Transverse colon (tissue), 4 donors: ENCODE results near the gene C15orf39. TPM values are rescaled to one million over a fixed set of nuclear protein-coding genes. Genes with fewer than 3 reads are reported as not detected.
"Not testable (repeated sequence)": the region's sequence is repeated elsewhere in the genome, so short reads cannot be mapped to it uniquely, and the experiment has no call there.

Experiments used
- DNase-seq: peaks from one replicate; pipeline ENCODE4 v3.0.0-alpha.2; 2019
- H3K27ac ChIP-seq, 4 donors: fragments of 200-600 bp; sonication (generic); 2 replicates each; pipeline ENCODE4 v1.5.1; 2016 to 2018; ENCODE audit warnings: inconsistent platforms in 4 of 4
- H3K27me3 ChIP-seq: fragments of 200-600 bp; sonication (generic); 2 replicates; pipeline ENCODE4 v1.5.1; 2017; ENCODE audit warnings: inconsistent platforms
- H3K36me3 ChIP-seq, 4 donors: fragments of 200-600 bp; sonication (generic); 2 replicates each; pipeline ENCODE4 v1.5.1; 2017 to 2019; ENCODE audit warnings: inconsistent platforms in 4 of 4
- H3K4me1 ChIP-seq, 4 donors: fragments of 200-600 bp; sonication (generic); 2 replicates each; pipeline ENCODE4 v1.5.1; 2017 to 2020; ENCODE audit warnings: inconsistent platforms in 4 of 4
- H3K4me3 ChIP-seq, 4 donors: fragments of 200-600 bp; sonication (generic); 1 replicate in 1 of 4; 2 replicates in 3 of 4; pipeline versions ENCODE4 v1.5.1 to v1.6.1; 2017 to 2019; ENCODE audit warnings: inconsistent platforms in 4 of 4
- H3K9me3 ChIP-seq, 2 donors: fragments of 200-600 bp; sonication (generic); 2 replicates each; pipeline ENCODE4 v1.5.1; 2017 to 2019; ENCODE audit warnings: inconsistent platforms in 2 of 2
- CTCF ChIP-seq, 5 experiments: fragments of 200-600 bp in 3 of 5; fragments of 450-650 bp in 2 of 5; sonication (generic) in 3 of 5; IDR thresholded peaks; 1 replicate in 2 of 5; 2 replicates in 3 of 5; pipeline ENCODE4 v1.5.1; 2016 to 2017; ENCODE audit warnings: antibody characterized with exemption in 5 of 5, inconsistent platforms in 3 of 5, mild to moderate bottlenecking in 2 of 5, moderate library complexity in 1 of 5
- EP300 ChIP-seq: sonication (generic); formaldehyde crosslinking; IDR thresholded peaks from one replicate; pipeline ENCODE4 v1.6.1; 2017; ENCODE audit warnings: antibody characterized with exemption, low read depth
- POLR2A ChIP-seq: fragments of 450-650 bp; IDR thresholded peaks from one replicate; pipeline ENCODE4 v1.6.1; 2016; ENCODE audit warnings: antibody characterized with exemption, mild to moderate bottlenecking, moderate library complexity
- POLR2AphosphoS5 ChIP-seq, 3 donors: sonication (generic); formaldehyde crosslinking; IDR thresholded peaks; one replicate each; pipeline ENCODE4 v1.6.1; 2016; ENCODE audit warnings: antibody characterized with exemption in 3 of 3
- WGBS, 2 donors: methylation state at CpG; one replicate each; pipeline ENCODE4 v1.1.5; 2018; ENCODE audit warnings: low coverage in 1 of 2; 5-methylcytosine and 5-hydroxymethylcytosine counted together
- in situ Hi-C, 4 donors: fragments of 200-750 bp; cut with MboI; loops; one replicate each; pipeline versions ENCODE4 v1.15.0 to v1.15.1; 2017; ENCODE audit warnings: low sequenced_read_pairs in 3 of 4, low pct_ligation_motif_present in 1 of 4, low pct_unique_long_range_greater_than_20kb in 1 of 4
- intact Hi-C: fragments of 100-400 bp; cut with DNase I; formaldehyde crosslinking; loops from one replicate; pipeline ENCODE4 v1.15.1; 2023; ENCODE audit warnings: low total_unique reads
- total RNA-seq, 4 donors: library from RNA; depleted of rRNA; stranded (reverse); fragments of >200 nt; gene quantifications; one replicate each; pipeline ENCODE4 v1.1.0, GENCODE V29; 2016

The C15orf39 gene
- total RNA-seq, 4 donors from 2014 or later = 20.9 to 27.9 (median 26.7) TPM

- no peaks in the 10 kb centered on the region for H3K36me3 ChIP-seq
- TF ChIP-seq EP300 (no peak), POLR2AphosphoS5 (IDR thresholded peaks at IDR 0.05) (no peak), POLR2A (no peak), CTCF (IDR thresholded peaks at IDR 0.05) (no peak)
- no peak overlapping the region for H3K4me3 ChIP-seq
- DNase-seq = no peak
- H3K27ac ChIP-seq = no peak overlapping the region
- in situ Hi-C loops = no loop called here
- no peaks in the 10 kb centered on the region for H3K4me1 ChIP-seq
- no peaks in the 10 kb centered on the region for H3K27me3 ChIP-seq
- H3K9me3 ChIP-seq = no peaks in the 10 kb centered on the region
- 17 to 53% methylated on average over 1 to 4 of the region's 4 CpGs for WGBS, 2 donors
- intact Hi-C loops = no loop called here
Measured at GRCh38 chr15:75164625-75165350, 36.9 kb upstream of the C15orf39 start.

GRCh38 chr15:75166489-75167063 lies 35.1 kb upstream of the C15orf39 start:
- H3K4me1 ChIP-seq, intact Hi-C loops, DNase-seq, H3K9me3 ChIP-seq, H3K27me3 ChIP-seq, H3K36me3 ChIP-seq, H3K27ac ChIP-seq, H3K4me3 ChIP-seq, in situ Hi-C loops: not testable (repeated sequence)
- WGBS, 2 donors = 83 to 93% methylated on average over 5 to 8 of the region's 8 CpGs

GRCh38 chr15:75167588-75168350 lies 33.9 kb upstream of the C15orf39 start:
- Histone ChIP-seq H3K27me3 (no peaks in the 10 kb centered on the region), H3K9me3 (no peaks in the 10 kb centered on the region), H3K36me3 (no peaks in the 10 kb centered on the region), H3K27ac (no peak overlapping the region), H3K4me1 (no peaks in the 10 kb centered on the region), H3K4me3 (no peak overlapping the region)
- no peak for DNase-seq
- TF ChIP-seq POLR2A (no peak), POLR2AphosphoS5 (IDR thresholded peaks at IDR 0.05) (no peak), EP300 (no peak), CTCF (IDR thresholded peaks at IDR 0.05) (no peak)
- 69 to 85% methylated on average over 3 to 5 of the region's 5 CpGs for WGBS, 2 donors
- intact Hi-C loops (no loop called here), in situ Hi-C loops (no loop called here)

GRCh38 chr15:75168374-75168773 lies 33.3 kb upstream of the C15orf39 start:
- TF ChIP-seq CTCF (IDR thresholded peaks at IDR 0.05) = no peak
- TF ChIP-seq POLR2AphosphoS5 (IDR thresholded peaks at IDR 0.05) = no peak
- TF ChIP-seq POLR2A = no peak
- no peak for TF ChIP-seq EP300
- Histone ChIP-seq H3K27me3 (no peaks in the 10 kb centered on the region), H3K4me3 (no peak overlapping the region), H3K36me3 (no peaks in the 10 kb centered on the region), H3K9me3 (no peaks in the 10 kb centered on the region), H3K27ac (no peak overlapping the region), H3K4me1 (no peaks in the 10 kb centered on the region)
- 65 to 85% methylated on average over 3 to 4 of the region's 4 CpGs for WGBS, 2 donors
- in situ Hi-C loops (no loop called here), intact Hi-C loops (no loop called here)
- no peak for DNase-seq
